ENCODE results near the gene UBC.
"Not testable (repeated sequence)": the region's sequence is repeated elsewhere in the genome, so short reads cannot be mapped to it uniquely, and the experiment has no call there.

DNA sequence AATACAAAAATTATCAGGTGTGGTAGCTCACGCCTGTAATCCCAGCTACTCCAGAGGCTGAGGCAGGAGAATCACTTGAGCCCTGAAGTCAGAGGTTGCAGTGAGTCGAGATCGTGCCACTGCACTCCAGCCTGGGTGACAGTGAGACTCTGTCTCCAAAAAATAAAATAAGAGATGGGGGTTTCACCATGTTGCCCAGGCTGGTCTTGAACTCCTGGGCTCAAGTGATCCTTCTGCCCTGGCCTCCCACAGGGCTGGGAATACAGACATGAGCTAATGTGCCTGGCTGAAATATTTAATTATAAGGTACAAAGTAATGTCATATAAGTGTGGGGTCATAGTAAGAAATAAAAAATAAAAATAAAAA, 4.2 kb upstream of the UBC start:
- not testable (repeated sequence) for TF ChIP-seq POLR2A, CTCF (IDR thresholded peaks at IDR 0.05)

Data from breast epithelium (tissue), 3 donors.